Measurements from ENCODE around the gene YDJC. TPM values are rescaled to one million over a fixed set of nuclear protein-coding genes. Genes with fewer than 3 reads are reported as not detected.
A peak's percentile ranks its signal among the peaks of the same experiment; 100 is the strongest.

YDJC gene
- total and polyA plus RNA-seq, 2 experiments from 2014 or later, result 31.8 to 42.5 TPM

- no peak for DNase-seq (ENCODE audit: low read depth in 1 of 2, low spot score in 1 of 2)
- Histone ChIP-seq H3K36me3 (no peaks in the 10 kb centered on the region), H3K4me1 (ENCODE audit: low read depth) (no peaks in the 10 kb centered on the region), H3K27ac (no peak within 1 kb of the TSS), H3K9me3 (ENCODE audit: low read depth) (no peaks in the 10 kb centered on the region), H3K27me3 (no peaks in the 10 kb centered on the region), H3K4me3 (no peak within 1 kb of the TSS)
- no peak for TF ChIP-seq CTCF (IDR thresholded peaks at IDR 0.05; ENCODE audit: low read depth, low read length)
Observed at GRCh38 chr22:21632237-21632895, 2.5 kb upstream of the YDJC start, which contains the start of gene CCDC116. CCDC116 (plus strand) TSS chr22:21632760; CDS start chr22:21633182, 422 bp downstream.

GRCh38 chr22:21631025-21631424 is 1.2 kb upstream of the YDJC start:
- Histone ChIP-seq H3K36me3 (no peaks in the 10 kb centered on the region), H3K27me3 (no peaks in the 10 kb centered on the region), H3K4me3 (no peak overlapping the region), H3K27ac (no peak overlapping the region), H3K4me1 (ENCODE audit: low read depth) (no peaks in the 10 kb centered on the region), H3K9me3 (ENCODE audit: low read depth) (no peaks in the 10 kb centered on the region)
- no peak for TF ChIP-seq CTCF (IDR thresholded peaks at IDR 0.05; ENCODE audit: low read depth, low read length)
- no peak for DNase-seq (ENCODE audit: low read depth in 1 of 2, low spot score in 1 of 2)

GRCh38 chr22:21628386-21629254 is 1.2 kb downstream of the YDJC start:
- DNase-seq (ENCODE audit: low read depth in 1 of 2, low spot score in 1 of 2), result no peak
- Histone ChIP-seq H3K27me3 (no peaks in the 10 kb centered on the region), H3K4me1 (ENCODE audit: low read depth) (no peaks in the 10 kb centered on the region), H3K4me3 (peak overlapping the region; percentile 72), H3K27ac (no peak overlapping the region), H3K36me3 (no peaks in the 10 kb centered on the region), H3K9me3 (ENCODE audit: low read depth) (no peaks in the 10 kb centered on the region)
- no peak for TF ChIP-seq CTCF (IDR thresholded peaks at IDR 0.05; ENCODE audit: low read depth, low read length)

GRCh38 chr22:21626735-21627469 is 2.9 kb downstream of the YDJC start:
- Histone ChIP-seq H3K27ac (no peak overlapping the region), H3K36me3 (peaks cover 7% of the 10 kb centered on the region), H3K4me3 (no peak overlapping the region), H3K4me1 (ENCODE audit: low read depth) (peaks cover 10% of the 10 kb centered on the region), H3K27me3 (no peaks in the 10 kb centered on the region), H3K9me3 (ENCODE audit: low read depth) (no peaks in the 10 kb centered on the region)
- no peak for TF ChIP-seq CTCF (IDR thresholded peaks at IDR 0.05; ENCODE audit: low read depth, low read length)
- DNase-seq (ENCODE audit: low read depth in 1 of 2, low spot score in 1 of 2), result no peak

GRCh38 chr22:21626073-21626734 is 3.6 kb downstream of the YDJC start:
- H3K36me3 ChIP-seq, result peaks cover 7% of the 10 kb centered on the region
- no peaks in the 10 kb centered on the region for H3K27me3 ChIP-seq
- DNase-seq (ENCODE audit: low read depth in 1 of 2, low spot score in 1 of 2), result no peak
- H3K4me3 ChIP-seq, result no peak overlapping the region
- H3K9me3 ChIP-seq (ENCODE audit: low read depth), result no peaks in the 10 kb centered on the region
- TF ChIP-seq CTCF (IDR thresholded peaks at IDR 0.05; ENCODE audit: low read depth, low read length), result no peak
- no peak overlapping the region for H3K27ac ChIP-seq
- H3K4me1 ChIP-seq (ENCODE audit: low read depth), result peaks cover 10% of the 10 kb centered on the region

Measured in cardiac muscle cell (in vitro differentiated cells and primary cell).